Superior temporal gyrus (tissue), 1 donor: ENCODE measurements around the gene NUDT21.
"Not testable (repeated sequence)": the region's sequence is repeated elsewhere in the genome, so short reads cannot be mapped to it uniquely, and the experiment has no call there.

Source experiments
- DNase-seq: peaks from one replicate; pipeline ENCODE4 v3.0.0-alpha.2; 2016; ENCODE audit errors: extremely low spot score

The NUDT21 gene

DNA sequence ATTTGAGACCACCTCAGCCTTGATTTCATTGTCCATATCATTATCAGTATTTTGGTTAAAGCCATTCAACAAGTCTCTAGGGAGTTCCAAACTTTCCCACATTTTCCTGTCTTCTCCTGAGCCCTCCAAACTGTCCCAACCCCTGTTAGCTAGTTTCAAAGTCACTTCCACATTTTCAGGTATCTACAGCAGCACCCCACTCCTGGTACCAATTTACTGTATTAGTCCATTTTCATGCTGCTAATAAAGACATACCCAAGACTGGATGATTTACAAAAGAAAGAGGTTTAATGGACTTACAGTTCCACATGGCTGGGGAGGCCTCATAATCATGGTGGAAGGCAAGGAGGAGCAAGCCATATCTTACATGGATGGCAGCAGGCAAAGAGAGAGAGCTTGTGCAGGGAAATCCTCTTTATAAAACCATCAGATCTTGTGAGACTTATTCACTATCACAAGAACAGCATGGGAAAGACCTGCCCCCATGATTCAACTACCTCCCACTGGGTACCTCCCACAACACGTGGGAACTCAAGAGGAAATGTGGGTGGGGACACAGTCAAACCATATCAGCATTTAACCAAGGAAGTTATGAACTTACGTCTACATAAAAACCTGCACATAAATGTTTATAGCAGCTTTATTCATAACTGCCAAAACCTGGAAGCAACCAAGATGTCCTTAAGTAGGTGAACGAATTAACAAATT, 70.2 kb downstream of the NUDT21 start:
- DNase-seq, result not testable (repeated sequence)
